Left lung (tissue), 10 donors: ENCODE results near the gene CACNA1E. TPM values are rescaled to one million over a fixed set of nuclear protein-coding genes. Genes with fewer than 3 reads are reported as not detected.

Experiments
- ATAC-seq: fragments of 200-7000 bp; cut with Tn5 transposase; one replicate; pipeline ENCODE4 v1.9.1; 2020; ENCODE audit warnings: moderate library complexity
- DNase-seq, 4 donors: peaks; one replicate each; pipeline ENCODE4 v3.0.0-alpha.2; 2013 to 2020
- H3K27ac ChIP-seq, 2 donors: fragments of 200-600 bp; sonication (generic) in 1 of 2; one replicate each; pipeline versions ENCODE4 v1.5.0 to v1.8.0; 2020 to 2021
- H3K27me3 ChIP-seq, 2 donors: fragments of 200-600 bp; sonication (generic) in 1 of 2; one replicate each; pipeline versions ENCODE4 v1.5.0 to v1.8.0; 2020 to 2021
- H3K36me3 ChIP-seq, 2 donors: fragments of 200-600 bp; sonication (generic) in 1 of 2; one replicate each; pipeline versions ENCODE4 v1.5.0 to v1.8.0; 2020 to 2021
- H3K4me1 ChIP-seq, 2 donors: fragments of 200-600 bp; one replicate each; pipeline ENCODE4 v1.8.0; 2021
- H3K4me3 ChIP-seq, 2 donors: fragments of 200-600 bp; sonication (generic) in 1 of 2; one replicate each; pipeline versions ENCODE4 v1.5.0 to v1.8.0; 2020 to 2021; ENCODE audit warnings: mild to moderate bottlenecking in 1 of 2
- H3K9me3 ChIP-seq, 2 donors: fragments of 200-600 bp; sonication (generic) in 1 of 2; one replicate each; pipeline versions ENCODE4 v1.5.0 to v1.8.0; 2020 to 2021
- CTCF ChIP-seq, 2 donors: fragments of 200-600 bp; sonication (generic) in 1 of 2; IDR thresholded peaks; one replicate each; pipeline versions ENCODE4 v1.5.0 to v1.8.0; 2021; ENCODE audit warnings: antibody characterized with exemption in 2 of 2
- intact Hi-C, 2 donors: fragments of 100-400 bp; cut with DNase I; formaldehyde crosslinking; loops; one replicate each; pipeline versions ENCODE4 v1.11.2 to v1.14.2; 2022
- polyA plus RNA-seq, 6 donors: library from polyadenylated mRNA; unstranded; fragments of 120-200 nt; gene quantifications; one replicate each; pipeline ENCODE4 v1.2.1, GENCODE V29; 2013; ENCODE audit not compliant: insufficient read length in 6 of 6
- total RNA-seq, 2 donors: library from RNA; stranded (reverse); fragmentation: NEBNext Ultra II Directional; extraction: Animal tissue kit (Norgen Biotek cat#: 25700); gene quantifications; one replicate each; pipeline ENCODE4 v1.2.1, GENCODE V29; 2021
- donor health status: DM: no; HTN: yes; CAD: no.
- donor health status: DM: no; HTN: no; CAD: no.

The CACNA1E gene
- total and polyA plus RNA-seq, 8 donors, result 0.03 to 1.2 (median 0.13) TPM; not detected in 1

GRCh38 chr1:181748013-181748412 is 264.7 kb downstream of the CACNA1E start:
- no peak overlapping the region for H3K4me3 ChIP-seq
- ATAC-seq (no peak), DNase-seq (no peak)
- no peak for TF ChIP-seq CTCF (IDR thresholded peaks at IDR 0.05)
- no peaks in the 10 kb centered on the region for H3K36me3 ChIP-seq
- no peaks in the 10 kb centered on the region for H3K4me1 ChIP-seq
- H3K27ac ChIP-seq, result no peak overlapping the region
- no peaks in the 10 kb centered on the region for H3K27me3 ChIP-seq
- H3K9me3 ChIP-seq, result no peaks in the 10 kb centered on the region
- intact Hi-C loops, result no loop called here

GRCh38 chr1:181754103-181754502 is 270.8 kb downstream of the CACNA1E start:
- no peak for TF ChIP-seq CTCF (IDR thresholded peaks at IDR 0.05)
- H3K27ac ChIP-seq, result no peak overlapping the region
- H3K27me3 ChIP-seq, result no peaks in the 10 kb centered on the region
- no peak overlapping the region for H3K4me3 ChIP-seq
- H3K36me3 ChIP-seq, result no peaks in the 10 kb centered on the region
- no peak for DNase-seq
- no peak for ATAC-seq
- no peaks in the 10 kb centered on the region for H3K4me1 ChIP-seq
- no peaks in the 10 kb centered on the region for H3K9me3 ChIP-seq
- intact Hi-C loops, result no loop called here

- no peak for DNase-seq
- intact Hi-C loops, result no loop called here
- Histone ChIP-seq H3K36me3 (no peaks in the 10 kb centered on the region), H3K27me3 (no peaks in the 10 kb centered on the region), H3K4me3 (no peak overlapping the region), H3K27ac (no peak overlapping the region), H3K9me3 (no peaks in the 10 kb centered on the region), H3K4me1 (no peaks in the 10 kb centered on the region)
- TF ChIP-seq CTCF (IDR thresholded peaks at IDR 0.05), result no peak
- ATAC-seq, result no peak
Measured at GRCh38 chr1:181759481-181759880, 276.2 kb downstream of the CACNA1E start.

GRCh38 chr1:181763736-181764135 is 280.4 kb downstream of the CACNA1E start:
- Histone ChIP-seq H3K9me3 (no peaks in the 10 kb centered on the region), H3K4me3 (no peak overlapping the region), H3K4me1 (no peaks in the 10 kb centered on the region), H3K27me3 (no peaks in the 10 kb centered on the region), H3K27ac (no peak overlapping the region), H3K36me3 (no peaks in the 10 kb centered on the region)
- ATAC-seq (no peak), DNase-seq (no peak)
- intact Hi-C loops, result no loop called here
- no peak for TF ChIP-seq CTCF (IDR thresholded peaks at IDR 0.05)

GRCh38 chr1:181765451-181766026 is 282.2 kb downstream of the CACNA1E start:
- no peak overlapping the region for H3K4me3 ChIP-seq
- intact Hi-C loops, result no loop called here
- DNase-seq (no peak), ATAC-seq (no peak)
- H3K4me1 ChIP-seq, result no peaks in the 10 kb centered on the region
- H3K27me3 ChIP-seq, result no peaks in the 10 kb centered on the region
- H3K36me3 ChIP-seq, result no peaks in the 10 kb centered on the region
- no peak overlapping the region for H3K27ac ChIP-seq
- no peaks in the 10 kb centered on the region for H3K9me3 ChIP-seq
- no peak for TF ChIP-seq CTCF (IDR thresholded peaks at IDR 0.05)
